Smooth muscle cell of the coronary artery (primary cell): ENCODE results near the gene TNIP2. TPM values are rescaled to one million over a fixed set of nuclear protein-coding genes. Genes with fewer than 3 reads are reported as not detected.

Source experiments
- total RNA-seq: library from RNA; depleted of rRNA; stranded (reverse); fragments of >200 nt; gene quantifications from 2 replicates; pipeline ENCODE4 v1.2.3, GENCODE V29; 2014; ENCODE audit warnings: low replicate concordance

The TNIP2 gene, protein sequence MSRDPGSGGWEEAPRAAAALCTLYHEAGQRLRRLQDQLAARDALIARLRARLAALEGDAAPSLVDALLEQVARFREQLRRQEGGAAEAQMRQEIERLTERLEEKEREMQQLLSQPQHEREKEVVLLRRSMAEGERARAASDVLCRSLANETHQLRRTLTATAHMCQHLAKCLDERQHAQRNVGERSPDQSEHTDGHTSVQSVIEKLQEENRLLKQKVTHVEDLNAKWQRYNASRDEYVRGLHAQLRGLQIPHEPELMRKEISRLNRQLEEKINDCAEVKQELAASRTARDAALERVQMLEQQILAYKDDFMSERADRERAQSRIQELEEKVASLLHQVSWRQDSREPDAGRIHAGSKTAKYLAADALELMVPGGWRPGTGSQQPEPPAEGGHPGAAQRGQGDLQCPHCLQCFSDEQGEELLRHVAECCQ
- 45.2 and 78.7 TPM in 2 replicates for total RNA-seq

GRCh38 chr4:2755821-2756690 lies at the start of gene TNIP2:
Gene TNIP2, minus strand, starts transcription at chr4:2756336. Its CDS starts 47 bp downstream, at chr4:2756289.

DNA sequence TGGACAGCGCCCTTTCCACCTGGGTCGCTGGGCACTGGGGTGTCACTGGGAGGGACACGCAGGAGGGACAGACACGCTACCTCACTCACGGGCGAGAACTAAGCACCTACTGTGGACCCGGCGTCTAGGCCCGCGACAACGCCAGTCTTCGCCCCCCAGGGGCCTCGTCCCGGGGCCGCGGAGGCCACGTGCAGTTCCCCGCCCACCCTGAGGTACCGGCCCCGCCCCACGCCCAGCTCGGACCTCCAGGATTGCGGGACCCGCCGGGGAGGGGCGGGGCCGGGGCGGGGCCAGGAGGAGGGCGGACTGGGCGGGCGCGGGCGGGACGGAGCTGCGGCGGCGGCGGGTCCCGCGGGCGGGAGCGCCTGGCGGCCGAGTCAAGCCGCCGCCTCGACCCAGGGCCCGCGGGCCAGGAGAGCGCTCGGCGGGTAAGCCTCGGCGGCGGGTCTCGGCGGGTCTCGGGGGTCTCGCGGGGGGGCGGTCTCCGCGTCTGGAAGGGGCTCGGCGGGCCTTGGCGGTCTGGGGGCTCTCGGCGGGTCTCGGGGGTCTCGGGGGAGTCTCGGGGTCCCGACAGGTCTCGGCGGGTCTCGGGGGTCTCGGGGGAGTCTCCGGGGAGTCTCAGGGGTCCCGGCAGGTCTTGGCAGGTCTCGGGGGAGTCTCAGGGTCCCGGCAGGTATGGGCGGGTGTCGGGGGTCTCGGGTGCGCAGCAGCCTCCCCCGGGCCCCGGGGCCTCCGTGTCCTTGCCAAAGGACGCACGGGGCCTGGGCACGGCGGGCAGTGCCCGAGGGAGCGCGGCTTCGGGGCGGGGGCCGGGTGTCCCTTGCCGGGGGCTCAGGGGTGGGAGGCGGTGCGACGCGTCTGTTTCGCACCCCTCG lies 36.8 kb upstream of the TNIP2 start, which contains the start of gene SH3BP2:
TSS of gene SH3BP2 (plus strand) at position 375 of the 875 bp plus-strand sequence. CDS start 27,533 bp downstream, outside the sequence.

Other genes starting within 250 kb of the TNIP2 start
- 6.1 and 6.8 TPM in 2 replicates for gene FAM193A, start 219.7 kb downstream of the TNIP2 start, total RNA-seq
- gene SH3BP2, start 36.7 kb upstream of the TNIP2 start, total RNA-seq, result 6.7 and 19.2 TPM in 2 replicates
- gene ADD1, start 87.5 kb upstream of the TNIP2 start, total RNA-seq, result 115 and 146 TPM in 2 replicates
- 16.5 and 17.2 TPM in 2 replicates for gene NOP14, start 207.1 kb upstream of the TNIP2 start, total RNA-seq
- 2.5 and 3.4 TPM in 2 replicates for gene GRK4, start 207.2 kb upstream of the TNIP2 start, total RNA-seq